PFSK-1 (cell line): ENCODE results near the gene SIN3A.

ENCODE experiments used
- FOXP2 ChIP-seq: optimal IDR thresholded peaks from 2 replicates; pipeline ENCODE3; 2011; ENCODE audit warnings: borderline replicate concordance, control low read depth, inconsistent platforms; ENCODE audit not compliant: insufficient read depth; ENCODE audit errors: extremely low read length, extremely low read depth
- POLR2AphosphoS5 ChIP-seq: IDR thresholded peaks from 2 replicates; pipeline ENCODE4 v1.6.1; 2012; ENCODE audit warnings: low read depth, mild to moderate bottlenecking, control low read depth, low read length, moderate library complexity
- SIN3A ChIP-seq: IDR thresholded peaks from 2 replicates; pipeline ENCODE4 v1.6.1; 2012; ENCODE audit warnings: mild to moderate bottlenecking, low read length, moderate library complexity, borderline replicate concordance; ENCODE audit not compliant: insufficient read depth
- TAF1 ChIP-seq: IDR thresholded peaks from 2 replicates; pipeline ENCODE4 v1.6.1; 2012; ENCODE audit warnings: low read length, control low read depth, borderline replicate concordance; ENCODE audit not compliant: insufficient read depth
- TF ChIP-seq, protein P1 (sequence below), 2 experiments: IDR thresholded peaks; 2 replicates each; pipeline versions ENCODE4 v1.6.1 to v1.8.0; 2011 to 2012; ENCODE audit warnings: low read depth in 2 of 2, low read length in 2 of 2, control low read depth in 1 of 2, inconsistent platforms in 1 of 2, mild to moderate bottlenecking in 1 of 2, moderate library complexity in 1 of 2; ENCODE audit not compliant: insufficient read depth in 1 of 2

The SIN3A gene

DNA sequence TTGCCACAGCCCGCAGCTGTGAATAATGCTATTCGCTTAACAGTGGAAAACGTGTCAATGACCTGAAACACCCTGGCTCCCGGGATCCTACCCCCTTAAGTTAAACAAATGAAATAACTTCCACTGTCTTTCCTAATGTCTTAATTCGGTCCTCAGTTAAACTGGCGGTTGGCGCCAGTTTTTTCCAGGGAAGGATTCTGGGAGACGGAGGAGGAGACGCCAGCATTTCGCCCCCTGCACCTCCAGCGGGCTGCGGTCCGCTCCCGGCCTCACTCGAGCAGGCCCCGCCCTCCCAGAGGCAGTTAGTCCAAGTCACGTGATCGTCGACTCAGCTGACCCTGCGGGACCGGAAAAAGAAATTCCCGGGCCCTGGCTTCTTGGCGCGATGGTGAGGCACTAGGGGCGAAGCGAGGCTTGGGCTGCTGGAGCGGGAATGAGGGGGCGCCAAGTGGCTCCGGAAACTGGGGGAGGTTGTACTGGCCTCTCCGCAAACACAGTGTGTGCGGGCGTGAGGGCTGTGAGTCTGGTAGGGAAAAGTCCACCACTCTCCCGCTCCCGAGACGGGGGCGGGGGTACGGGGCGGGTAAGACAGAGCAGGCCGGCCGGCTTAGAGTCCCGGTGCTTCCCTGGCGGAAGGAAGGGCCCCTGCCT is 115.7 kb downstream of the SIN3A start, which contains the start of gene COMMD4:
Gene COMMD4 (plus strand): TSS at position 359 of the 651 bp plus-strand sequence. CDS start 27 bp downstream, at position 386.
- TF ChIP-seq FOXP2 = no peak
- peak; percentile 85; the same call in 1 of the 2 replicates for TF ChIP-seq POLR2AphosphoS5
- peak; percentile 98 for TF ChIP-seq SIN3A
- peak; percentile 55; the same call in 1 of the 2 replicates for TF ChIP-seq TAF1
- TF ChIP-seq, protein P1, sequence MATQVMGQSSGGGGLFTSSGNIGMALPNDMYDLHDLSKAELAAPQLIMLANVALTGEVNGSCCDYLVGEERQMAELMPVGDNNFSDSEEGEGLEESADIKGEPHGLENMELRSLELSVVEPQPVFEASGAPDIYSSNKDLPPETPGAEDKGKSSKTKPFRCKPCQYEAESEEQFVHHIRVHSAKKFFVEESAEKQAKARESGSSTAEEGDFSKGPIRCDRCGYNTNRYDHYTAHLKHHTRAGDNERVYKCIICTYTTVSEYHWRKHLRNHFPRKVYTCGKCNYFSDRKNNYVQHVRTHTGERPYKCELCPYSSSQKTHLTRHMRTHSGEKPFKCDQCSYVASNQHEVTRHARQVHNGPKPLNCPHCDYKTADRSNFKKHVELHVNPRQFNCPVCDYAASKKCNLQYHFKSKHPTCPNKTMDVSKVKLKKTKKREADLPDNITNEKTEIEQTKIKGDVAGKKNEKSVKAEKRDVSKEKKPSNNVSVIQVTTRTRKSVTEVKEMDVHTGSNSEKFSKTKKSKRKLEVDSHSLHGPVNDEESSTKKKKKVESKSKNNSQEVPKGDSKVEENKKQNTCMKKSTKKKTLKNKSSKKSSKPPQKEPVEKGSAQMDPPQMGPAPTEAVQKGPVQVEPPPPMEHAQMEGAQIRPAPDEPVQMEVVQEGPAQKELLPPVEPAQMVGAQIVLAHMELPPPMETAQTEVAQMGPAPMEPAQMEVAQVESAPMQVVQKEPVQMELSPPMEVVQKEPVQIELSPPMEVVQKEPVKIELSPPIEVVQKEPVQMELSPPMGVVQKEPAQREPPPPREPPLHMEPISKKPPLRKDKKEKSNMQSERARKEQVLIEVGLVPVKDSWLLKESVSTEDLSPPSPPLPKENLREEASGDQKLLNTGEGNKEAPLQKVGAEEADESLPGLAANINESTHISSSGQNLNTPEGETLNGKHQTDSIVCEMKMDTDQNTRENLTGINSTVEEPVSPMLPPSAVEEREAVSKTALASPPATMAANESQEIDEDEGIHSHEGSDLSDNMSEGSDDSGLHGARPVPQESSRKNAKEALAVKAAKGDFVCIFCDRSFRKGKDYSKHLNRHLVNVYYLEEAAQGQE (IDR thresholded peaks at IDR 0.05; ENCODE audit: insufficient read depth in 1 of 2, low read depth in 2 of 2, low read length in 2 of 2) = no peak

DNA sequence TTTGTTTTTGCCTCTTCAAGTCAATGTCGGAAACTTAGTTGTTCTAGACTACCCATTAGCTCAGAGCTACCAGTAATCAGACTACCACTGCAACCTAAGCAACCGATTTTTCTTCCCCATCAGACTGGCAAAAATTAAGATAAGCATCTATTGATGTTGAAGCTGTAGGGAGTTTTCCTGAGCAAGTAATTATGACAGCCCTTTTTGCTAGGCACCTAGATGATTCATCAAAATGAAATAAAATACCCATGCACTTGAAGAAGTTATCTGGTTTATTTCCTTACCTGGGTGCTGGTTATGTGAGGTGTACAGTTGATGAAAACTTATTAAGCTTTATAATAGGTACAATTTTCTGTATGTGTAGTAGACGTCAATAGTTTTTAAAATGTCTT is 116.2 kb downstream of the SIN3A start:
- TF ChIP-seq SIN3A = no peak
- TF ChIP-seq, protein P1 (IDR thresholded peaks at IDR 0.05; ENCODE audit: insufficient read depth in 1 of 2, low read depth in 2 of 2, low read length in 2 of 2) = no peak
- no peak for TF ChIP-seq TAF1
- TF ChIP-seq POLR2AphosphoS5 = no peak
- TF ChIP-seq FOXP2 = no peak

DNA sequence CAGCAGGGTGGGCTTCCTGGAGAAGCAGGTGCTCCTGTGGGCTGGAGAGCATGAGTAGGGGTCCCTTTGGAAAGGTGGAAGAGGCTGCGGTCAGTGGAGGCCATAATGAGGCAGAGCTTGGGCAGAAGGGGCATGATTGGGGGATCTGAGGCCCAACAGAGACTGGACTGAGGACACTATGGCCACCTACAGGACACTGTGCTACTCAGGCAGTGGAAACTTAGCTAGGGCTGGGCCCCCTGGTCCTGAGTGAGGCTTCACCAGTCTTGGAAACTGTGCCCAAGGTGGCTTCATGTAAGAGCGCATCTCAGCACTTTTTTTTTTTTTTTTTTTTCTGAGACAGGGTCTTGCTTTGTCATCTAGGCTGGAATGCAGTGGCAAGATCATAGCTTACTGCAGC is 121.9 kb downstream of the SIN3A start:
- TF ChIP-seq FOXP2 (no peak), SIN3A (no peak)

DNA sequence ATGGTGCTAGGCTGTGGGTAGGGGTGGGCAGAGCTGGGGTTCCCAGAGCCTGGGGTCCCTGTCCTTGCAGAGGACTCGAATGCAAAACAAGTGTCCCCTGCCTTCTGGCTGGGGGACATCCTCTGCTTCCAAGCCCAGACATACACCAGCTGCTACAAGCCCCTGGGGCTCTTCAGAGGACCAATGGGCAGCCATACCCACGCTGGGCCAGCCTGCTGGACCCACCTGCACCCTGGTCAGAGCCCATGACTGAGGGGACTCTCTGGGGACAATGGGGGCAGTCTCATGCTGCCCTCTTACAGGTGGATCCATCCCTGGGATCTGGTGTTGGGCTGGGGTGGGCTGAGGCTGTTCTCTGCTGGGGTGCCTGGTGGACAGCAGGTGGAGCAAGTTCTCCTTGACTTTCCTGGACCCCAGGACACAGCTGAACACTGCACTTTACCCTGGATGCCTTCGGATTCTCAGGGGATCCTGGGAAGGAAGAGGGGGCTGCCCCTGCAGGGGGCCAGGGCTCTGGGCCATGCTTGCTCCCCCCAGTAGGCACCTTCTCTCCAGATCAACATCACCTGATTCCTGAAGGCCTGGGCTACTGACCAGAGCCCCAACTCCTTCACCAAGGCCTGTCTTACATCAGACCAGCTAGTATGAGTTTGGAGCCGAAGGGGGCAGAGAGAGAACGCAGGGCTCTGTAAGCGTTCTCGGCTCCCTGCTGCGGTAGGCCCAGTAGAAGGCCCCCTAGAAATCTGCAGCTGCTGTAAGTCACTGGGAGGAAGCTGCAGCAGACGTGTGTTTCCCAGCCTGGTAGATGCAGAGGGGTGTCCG is 122.8 kb downstream of the SIN3A start:
- TF ChIP-seq, protein P1 (IDR thresholded peaks at IDR 0.05; ENCODE audit: insufficient read depth in 1 of 2, low read depth in 2 of 2, low read length in 2 of 2) = no peak
- TF ChIP-seq POLR2AphosphoS5 = no peak
- no peak for TF ChIP-seq FOXP2
- no peak for TF ChIP-seq TAF1
- TF ChIP-seq SIN3A = no peak

DNA sequence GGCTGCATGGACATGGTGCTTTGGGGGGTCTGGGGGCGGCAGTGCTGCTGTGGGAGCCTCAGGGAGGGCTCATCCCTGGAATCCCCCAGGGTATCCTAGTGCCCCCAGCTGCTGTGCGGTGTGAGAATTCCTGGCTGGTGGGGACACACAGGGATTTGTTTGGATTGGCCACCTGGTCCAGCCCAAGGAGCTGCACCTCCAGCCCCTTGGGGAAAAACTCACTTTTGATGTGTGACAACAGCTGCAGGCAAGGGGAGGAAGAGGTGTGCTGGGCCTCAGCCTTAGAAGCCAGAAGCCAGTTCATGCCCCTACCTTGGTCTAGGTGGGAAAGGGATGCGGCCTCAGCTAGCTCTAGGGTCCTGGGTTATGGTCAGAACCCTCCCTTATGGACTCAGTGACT is 124.0 kb downstream of the SIN3A start:
- no peak for TF ChIP-seq TAF1

DNA sequence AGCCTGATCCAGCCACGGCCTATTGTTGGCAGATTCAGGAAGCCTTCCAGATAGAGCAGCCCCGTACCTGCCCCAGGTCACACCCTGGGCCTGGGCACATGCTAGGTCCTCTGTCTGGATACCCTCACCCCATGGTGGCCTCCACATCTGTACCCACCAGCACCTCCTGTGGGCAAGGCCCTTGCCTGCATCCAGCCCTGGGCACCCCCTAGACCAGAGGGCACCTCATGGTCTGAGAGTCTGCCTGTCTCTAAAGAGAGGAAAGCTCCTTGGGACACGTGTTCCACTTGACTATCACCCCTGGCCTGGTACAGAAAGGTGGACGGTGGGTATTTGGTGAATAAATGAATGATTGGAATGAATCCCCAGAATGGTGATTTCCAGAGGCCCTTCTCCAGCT is 124.5 kb downstream of the SIN3A start:
- TF ChIP-seq TAF1 = no peak
- no peak for TF ChIP-seq SIN3A
- no peak for TF ChIP-seq POLR2AphosphoS5
- TF ChIP-seq FOXP2 = no peak
- TF ChIP-seq, protein P1 (IDR thresholded peaks at IDR 0.05; ENCODE audit: insufficient read depth in 1 of 2, low read depth in 2 of 2, low read length in 2 of 2) = no peak
